Measurements from ENCODE around the gene USP50. TPM values are rescaled to one million over a fixed set of nuclear protein-coding genes. Genes with fewer than 3 reads are reported as not detected.

The USP50 gene
- total and polyA plus RNA-seq, 4 donors, result 0.34 TPM; not detected in 3

DNA sequence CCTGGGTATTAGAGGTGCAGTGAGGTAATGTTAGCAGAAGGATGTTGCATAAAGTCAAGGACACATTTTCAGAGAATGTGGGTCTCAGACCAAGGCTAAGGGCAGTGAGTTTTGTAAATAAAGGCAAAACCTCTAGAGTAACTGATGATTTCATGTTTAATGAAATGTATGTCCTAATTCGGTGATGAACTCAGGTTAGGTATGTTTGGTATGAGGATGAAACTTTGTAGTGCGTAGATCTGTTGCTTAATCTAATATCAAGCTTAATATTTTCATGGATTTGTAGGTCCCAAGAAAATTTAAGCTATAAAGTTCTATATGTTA, 3.6 kb downstream of the USP50 start:
- no peaks in the 10 kb centered on the region for H3K36me3 ChIP-seq (ENCODE audit: control insufficient read depth in 4 of 4, insufficient read depth in 4 of 4, low read length in 4 of 4)
- TF ChIP-seq, protein P1, sequence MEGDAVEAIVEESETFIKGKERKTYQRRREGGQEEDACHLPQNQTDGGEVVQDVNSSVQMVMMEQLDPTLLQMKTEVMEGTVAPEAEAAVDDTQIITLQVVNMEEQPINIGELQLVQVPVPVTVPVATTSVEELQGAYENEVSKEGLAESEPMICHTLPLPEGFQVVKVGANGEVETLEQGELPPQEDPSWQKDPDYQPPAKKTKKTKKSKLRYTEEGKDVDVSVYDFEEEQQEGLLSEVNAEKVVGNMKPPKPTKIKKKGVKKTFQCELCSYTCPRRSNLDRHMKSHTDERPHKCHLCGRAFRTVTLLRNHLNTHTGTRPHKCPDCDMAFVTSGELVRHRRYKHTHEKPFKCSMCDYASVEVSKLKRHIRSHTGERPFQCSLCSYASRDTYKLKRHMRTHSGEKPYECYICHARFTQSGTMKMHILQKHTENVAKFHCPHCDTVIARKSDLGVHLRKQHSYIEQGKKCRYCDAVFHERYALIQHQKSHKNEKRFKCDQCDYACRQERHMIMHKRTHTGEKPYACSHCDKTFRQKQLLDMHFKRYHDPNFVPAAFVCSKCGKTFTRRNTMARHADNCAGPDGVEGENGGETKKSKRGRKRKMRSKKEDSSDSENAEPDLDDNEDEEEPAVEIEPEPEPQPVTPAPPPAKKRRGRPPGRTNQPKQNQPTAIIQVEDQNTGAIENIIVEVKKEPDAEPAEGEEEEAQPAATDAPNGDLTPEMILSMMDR (IDR thresholded peaks at IDR 0.05; ENCODE audit: control extremely low read depth, extremely low read depth), result no peak
- ATAC-seq (ENCODE audit: insufficient read depth, low FRiP score), result no peak
- no peaks in the 10 kb centered on the region for H3K4me1 ChIP-seq (ENCODE audit: control insufficient read depth in 5 of 5, insufficient read depth in 5 of 5, low read length in 5 of 5)
- no peak overlapping the region for H3K9ac ChIP-seq (ENCODE audit: insufficient read depth in 1 of 2, low read length in 2 of 2)
- H3K4me3 ChIP-seq, result no peak overlapping the region
- 82 to 88% methylated on average over 2 of the region's 2 CpGs for WGBS, 2 donors
- no peak overlapping the region for H3K27ac ChIP-seq (ENCODE audit: low read depth in 1 of 2, low read length in 1 of 2)
- no peaks in the 10 kb centered on the region for H3K27me3 ChIP-seq (ENCODE audit: control insufficient read depth in 3 of 3, insufficient read depth in 3 of 3, low read length in 2 of 3)
- H3K9me3 ChIP-seq (ENCODE audit: control insufficient read depth in 4 of 4, insufficient read depth in 3 of 4, low read length in 3 of 4), result no peaks in the 10 kb centered on the region
- DNase-seq, result no peak

DNA sequence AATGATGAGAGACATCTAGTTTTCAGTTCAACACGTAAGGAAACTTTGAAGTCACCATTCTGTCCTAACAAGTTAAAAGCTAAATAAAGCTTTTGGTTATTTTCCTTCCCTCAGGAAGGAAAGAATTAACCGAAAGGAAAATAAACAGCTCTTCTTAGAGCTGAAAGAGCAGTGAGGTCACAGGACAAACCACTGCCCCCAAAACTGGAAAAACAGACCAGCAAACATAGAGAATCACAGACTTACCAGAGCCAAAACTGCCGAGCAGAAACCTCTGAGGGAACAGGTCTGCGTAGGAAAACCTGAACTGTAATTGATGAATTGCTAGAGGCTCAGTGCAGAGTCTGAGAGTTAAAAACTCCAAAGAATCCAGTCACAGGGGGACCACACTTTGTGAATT, 14.7 kb downstream of the USP50 start:
- H3K27ac ChIP-seq (ENCODE audit: low read depth in 1 of 2, low read length in 1 of 2), result no peak overlapping the region
- DNase-seq (no peak), ATAC-seq (ENCODE audit: insufficient read depth, low FRiP score) (no peak)
- H3K9me3 ChIP-seq (ENCODE audit: control insufficient read depth in 4 of 4, insufficient read depth in 3 of 4, low read length in 3 of 4), result no peaks in the 10 kb centered on the region
- H3K27me3 ChIP-seq (ENCODE audit: control insufficient read depth in 3 of 3, insufficient read depth in 3 of 3, low read length in 2 of 3), result no peaks in the 10 kb centered on the region
- TF ChIP-seq, protein P1 (IDR thresholded peaks at IDR 0.05; ENCODE audit: control extremely low read depth, extremely low read depth), result no peak
- H3K4me3 ChIP-seq, result no peak overlapping the region
- WGBS, 2 donors, result 66 to 70% methylated on average over 4 of the region's 4 CpGs
- no peak overlapping the region for H3K9ac ChIP-seq (ENCODE audit: insufficient read depth in 1 of 2, low read length in 2 of 2)
- H3K36me3 ChIP-seq (ENCODE audit: control insufficient read depth in 4 of 4, insufficient read depth in 4 of 4, low read length in 4 of 4), result no peaks in the 10 kb centered on the region
- H3K4me1 ChIP-seq (ENCODE audit: control insufficient read depth in 5 of 5, insufficient read depth in 5 of 5, low read length in 5 of 5), result no peaks in the 10 kb centered on the region

DNA sequence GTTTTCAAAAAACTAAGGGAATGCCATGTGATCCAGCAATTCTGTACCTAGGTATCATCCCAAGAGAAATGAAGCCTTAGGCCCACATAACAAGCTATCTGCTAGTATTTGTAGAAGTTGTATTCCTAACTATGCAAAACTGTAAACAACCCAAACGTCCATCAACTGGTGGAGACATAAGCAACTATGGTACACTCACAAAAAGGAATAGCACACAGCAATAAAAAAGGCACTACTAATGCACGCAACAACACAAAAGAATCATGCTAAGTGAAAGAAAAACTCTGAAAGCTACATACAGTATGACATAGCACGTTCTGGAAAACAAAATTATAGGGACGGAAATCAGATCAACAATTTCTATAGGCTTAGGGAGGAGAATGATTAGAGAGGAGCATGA, 15.3 kb downstream of the USP50 start:
- Histone ChIP-seq H3K9me3 (ENCODE audit: control insufficient read depth in 4 of 4, insufficient read depth in 3 of 4, low read length in 3 of 4) (no peaks in the 10 kb centered on the region), H3K36me3 (ENCODE audit: control insufficient read depth in 4 of 4, insufficient read depth in 4 of 4, low read length in 4 of 4) (no peaks in the 10 kb centered on the region), H3K9ac (ENCODE audit: insufficient read depth in 1 of 2, low read length in 2 of 2) (no peak overlapping the region), H3K4me3 (no peak overlapping the region), H3K27me3 (ENCODE audit: control insufficient read depth in 3 of 3, insufficient read depth in 3 of 3, low read length in 2 of 3) (no peaks in the 10 kb centered on the region), H3K4me1 (ENCODE audit: control insufficient read depth in 5 of 5, insufficient read depth in 5 of 5, low read length in 5 of 5) (no peaks in the 10 kb centered on the region), H3K27ac (ENCODE audit: low read depth in 1 of 2, low read length in 1 of 2) (no peak overlapping the region)
- 90 to 94% methylated on average over 4 of the region's 4 CpGs for WGBS, 2 donors
- ATAC-seq (ENCODE audit: insufficient read depth, low FRiP score) (no peak), DNase-seq (no peak)
- TF ChIP-seq, protein P1 (IDR thresholded peaks at IDR 0.05; ENCODE audit: control extremely low read depth, extremely low read depth), result no peak

DNA sequence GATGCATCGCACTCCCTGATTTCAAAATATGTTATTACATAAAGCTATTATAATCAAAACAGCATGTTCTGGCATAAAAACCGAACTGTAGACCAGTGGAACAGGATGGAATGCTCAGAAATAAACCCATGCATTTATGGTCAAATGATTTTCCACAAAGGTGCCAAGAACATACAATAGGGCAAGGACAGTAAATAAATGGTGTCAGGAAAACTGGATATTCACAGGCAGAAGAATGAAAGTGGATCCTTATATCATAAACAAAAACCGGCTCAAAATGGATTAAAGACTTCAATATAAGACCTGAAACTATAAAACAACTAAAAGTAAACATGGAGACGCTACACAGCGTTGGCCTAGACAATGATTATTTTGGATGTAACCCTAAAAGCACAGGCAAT, 22.6 kb downstream of the USP50 start:
- TF ChIP-seq, protein P1 (IDR thresholded peaks at IDR 0.05; ENCODE audit: control extremely low read depth, extremely low read depth), result no peak
- Histone ChIP-seq H3K27me3 (ENCODE audit: control insufficient read depth in 3 of 3, insufficient read depth in 3 of 3, low read length in 2 of 3) (peaks cover 0 to 2% (median 0%) of the 10 kb centered on the region in 3 donors), H3K27ac (ENCODE audit: low read depth in 1 of 2, low read length in 1 of 2) (no peak overlapping the region), H3K9ac (ENCODE audit: insufficient read depth in 1 of 2, low read length in 2 of 2) (no peak overlapping the region), H3K9me3 (ENCODE audit: control insufficient read depth in 4 of 4, insufficient read depth in 3 of 4, low read length in 3 of 4) (no peaks in the 10 kb centered on the region), H3K4me1 (ENCODE audit: control insufficient read depth in 5 of 5, insufficient read depth in 5 of 5, low read length in 5 of 5) (no peaks in the 10 kb centered on the region), H3K4me3 (no peak overlapping the region), H3K36me3 (ENCODE audit: control insufficient read depth in 4 of 4, insufficient read depth in 4 of 4, low read length in 4 of 4) (no peaks in the 10 kb centered on the region)
- no peak for DNase-seq
- WGBS, 2 donors, result 71 to 79% methylated on average over 5 of the region's 5 CpGs
- no peak for ATAC-seq (ENCODE audit: insufficient read depth, low FRiP score)
